Measurements from ENCODE around the gene MSANTD4. TPM values are rescaled to one million over a fixed set of nuclear protein-coding genes. Genes with fewer than 3 reads are reported as not detected.

Gene MSANTD4
- total RNA-seq, 1 donor, result 46.6 TPM

DNA sequence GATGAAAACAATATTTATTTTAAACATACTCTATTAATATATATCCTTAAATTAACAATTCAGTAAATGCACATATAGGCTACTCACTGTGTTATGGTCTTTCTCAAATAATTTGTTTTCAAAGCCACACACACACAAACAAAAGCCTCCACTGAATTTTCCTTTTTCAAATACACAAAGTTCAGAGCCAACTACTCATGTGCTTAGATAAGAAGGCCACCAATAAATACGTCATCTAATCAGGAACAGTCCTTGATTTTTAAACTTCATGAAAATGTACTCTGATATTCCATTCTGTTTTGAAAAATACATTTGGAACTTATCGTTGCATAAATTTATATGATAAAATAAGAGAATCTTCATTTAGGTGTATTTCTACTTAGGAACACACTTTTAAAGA is 29.1 kb upstream of the MSANTD4 start:
- DNase-seq (ENCODE audit: low read depth), result no peak
- TF ChIP-seq, protein P1, sequence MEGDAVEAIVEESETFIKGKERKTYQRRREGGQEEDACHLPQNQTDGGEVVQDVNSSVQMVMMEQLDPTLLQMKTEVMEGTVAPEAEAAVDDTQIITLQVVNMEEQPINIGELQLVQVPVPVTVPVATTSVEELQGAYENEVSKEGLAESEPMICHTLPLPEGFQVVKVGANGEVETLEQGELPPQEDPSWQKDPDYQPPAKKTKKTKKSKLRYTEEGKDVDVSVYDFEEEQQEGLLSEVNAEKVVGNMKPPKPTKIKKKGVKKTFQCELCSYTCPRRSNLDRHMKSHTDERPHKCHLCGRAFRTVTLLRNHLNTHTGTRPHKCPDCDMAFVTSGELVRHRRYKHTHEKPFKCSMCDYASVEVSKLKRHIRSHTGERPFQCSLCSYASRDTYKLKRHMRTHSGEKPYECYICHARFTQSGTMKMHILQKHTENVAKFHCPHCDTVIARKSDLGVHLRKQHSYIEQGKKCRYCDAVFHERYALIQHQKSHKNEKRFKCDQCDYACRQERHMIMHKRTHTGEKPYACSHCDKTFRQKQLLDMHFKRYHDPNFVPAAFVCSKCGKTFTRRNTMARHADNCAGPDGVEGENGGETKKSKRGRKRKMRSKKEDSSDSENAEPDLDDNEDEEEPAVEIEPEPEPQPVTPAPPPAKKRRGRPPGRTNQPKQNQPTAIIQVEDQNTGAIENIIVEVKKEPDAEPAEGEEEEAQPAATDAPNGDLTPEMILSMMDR (IDR thresholded peaks at IDR 0.05; ENCODE audit: insufficient read depth, low read depth, low read length), result no peak
- no peak overlapping the region for H3K4me3 ChIP-seq (ENCODE audit: low read depth, low read length)

DNA sequence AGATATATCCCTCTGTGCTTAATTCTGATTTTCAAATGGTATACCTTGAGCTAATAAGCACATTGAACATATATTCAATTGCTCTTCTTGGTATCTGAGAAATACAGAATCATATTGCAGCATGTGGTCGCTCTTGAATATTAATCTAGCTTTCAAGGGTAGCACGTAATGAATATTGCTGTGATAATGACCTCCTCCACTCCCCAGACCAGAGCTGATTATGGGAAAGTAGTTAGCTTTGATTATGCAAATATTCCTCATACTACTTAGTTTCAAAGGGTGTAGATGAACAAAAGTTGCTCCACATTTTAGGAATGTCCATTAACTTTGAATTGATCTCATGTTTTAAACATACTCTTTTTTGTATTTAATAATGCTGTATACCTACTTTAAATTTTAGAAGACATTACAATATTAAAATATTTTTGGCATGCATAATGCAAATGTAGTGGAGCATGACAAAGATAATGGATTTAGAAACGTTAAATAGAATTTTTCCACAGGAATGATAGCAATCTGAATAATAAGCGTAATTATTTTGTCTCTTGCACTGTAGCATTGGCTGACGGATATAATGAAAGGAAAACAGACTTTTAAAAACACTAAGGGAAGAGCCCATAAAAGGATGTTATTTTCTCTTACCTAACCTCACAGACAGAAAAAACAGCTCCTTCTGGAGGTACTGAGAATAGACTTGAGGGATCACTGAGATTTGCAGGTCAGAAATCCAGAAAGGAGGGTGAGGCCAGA is 27.9 kb upstream of the MSANTD4 start:
- no peak overlapping the region for H3K4me3 ChIP-seq (ENCODE audit: low read depth, low read length)
- DNase-seq (ENCODE audit: low read depth), result no peak
- TF ChIP-seq, protein P1 (IDR thresholded peaks at IDR 0.05; ENCODE audit: insufficient read depth, low read depth, low read length), result no peak

DNA sequence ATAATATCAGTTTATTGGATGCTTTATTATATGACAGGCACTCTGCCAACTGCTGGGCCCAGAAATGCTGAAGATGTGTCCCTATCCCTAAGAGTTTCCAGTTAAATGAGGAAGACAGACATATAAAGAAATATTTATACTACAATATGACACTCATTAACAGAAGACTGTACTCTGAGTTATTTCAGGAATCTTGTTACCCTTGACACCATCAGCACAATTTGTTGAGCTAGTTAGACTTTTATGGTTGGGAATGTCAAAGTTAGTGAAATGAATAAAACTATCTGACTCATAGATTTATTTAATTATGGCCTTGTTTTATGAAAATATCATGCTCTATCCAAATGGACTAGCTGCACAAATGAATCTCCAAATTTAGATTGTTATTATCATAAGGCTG is 25.6 kb upstream of the MSANTD4 start:
- H3K4me3 ChIP-seq (ENCODE audit: low read depth, low read length), result no peak overlapping the region
- no peak for DNase-seq (ENCODE audit: low read depth)
- TF ChIP-seq, protein P1 (IDR thresholded peaks at IDR 0.05; ENCODE audit: insufficient read depth, low read depth, low read length), result no peak

DNA sequence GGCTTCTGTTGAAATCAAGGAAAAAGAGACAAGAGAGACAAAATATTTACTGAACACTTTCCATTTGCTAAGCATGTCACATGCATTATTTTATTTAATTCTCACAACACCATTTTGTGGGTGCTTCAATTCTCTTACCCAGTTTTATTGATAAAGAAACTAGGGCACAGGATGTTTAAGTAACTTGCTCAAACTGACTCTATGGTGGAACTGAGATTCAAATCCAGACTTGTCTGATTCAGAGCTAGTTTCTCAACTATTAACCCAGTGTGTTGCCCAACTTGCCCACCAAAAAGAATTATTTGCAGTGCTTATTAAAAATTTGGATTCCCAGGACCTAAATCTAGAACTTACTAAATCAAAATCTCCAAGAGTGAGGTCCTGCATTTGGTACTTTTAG is 21.5 kb upstream of the MSANTD4 start:
- TF ChIP-seq, protein P1 (IDR thresholded peaks at IDR 0.05; ENCODE audit: insufficient read depth, low read depth, low read length), result no peak
- DNase-seq (ENCODE audit: low read depth), result no peak
- no peak overlapping the region for H3K4me3 ChIP-seq (ENCODE audit: low read depth, low read length)

DNA sequence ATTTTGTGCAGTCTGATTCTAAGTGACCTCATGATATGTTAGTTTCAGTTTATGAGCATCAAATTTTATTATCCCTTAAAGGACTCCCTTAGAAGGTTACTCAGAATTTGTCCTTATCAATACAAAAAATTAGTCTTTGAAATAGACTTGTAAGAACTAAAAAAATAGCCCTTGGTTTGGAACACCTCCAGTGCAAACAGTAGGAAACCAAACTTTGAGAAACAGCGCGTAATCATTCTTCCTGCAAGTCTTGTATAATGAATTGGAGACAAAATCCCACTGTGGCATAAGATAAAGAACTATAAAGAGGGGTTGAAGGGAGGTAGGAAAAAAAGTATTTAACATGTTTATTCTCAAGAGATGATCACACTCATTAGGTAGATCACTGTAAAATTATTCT is 10.8 kb upstream of the MSANTD4 start:
- H3K4me3 ChIP-seq (ENCODE audit: low read depth, low read length), result no peak overlapping the region
- TF ChIP-seq, protein P1 (IDR thresholded peaks at IDR 0.05; ENCODE audit: insufficient read depth, low read depth, low read length), result no peak
- DNase-seq (ENCODE audit: low read depth), result no peak

DNA sequence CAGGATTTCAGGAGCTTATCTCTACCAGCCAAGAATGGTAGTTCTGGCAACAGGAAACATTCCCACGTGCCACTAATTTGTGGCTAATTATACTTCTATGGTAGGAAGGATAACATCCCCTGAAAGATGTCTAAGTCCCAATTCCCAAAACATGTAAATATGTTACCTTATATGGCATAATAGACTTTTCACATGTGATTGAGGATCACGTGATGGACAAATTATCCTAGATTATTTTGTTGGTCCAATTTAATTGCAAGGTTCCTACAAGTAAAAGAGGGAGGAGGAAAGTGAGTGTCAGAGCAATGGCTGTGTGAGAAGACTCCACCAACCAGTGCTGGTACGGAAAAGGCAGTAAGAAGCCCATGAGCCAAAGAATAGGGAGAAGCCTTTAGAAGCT is 9.9 kb upstream of the MSANTD4 start:
- TF ChIP-seq, protein P1 (IDR thresholded peaks at IDR 0.05; ENCODE audit: insufficient read depth, low read depth, low read length), result no peak
- no peak overlapping the region for H3K4me3 ChIP-seq (ENCODE audit: low read depth, low read length)
- no peak for DNase-seq (ENCODE audit: low read depth)

All from fibroblast of villous mesenchyme (primary cell).